GM21367 (cell line): ENCODE results near the gene FEN1.

Source experiments
- ATAC-seq: cut with Tn5 transposase; IDR thresholded peaks from one replicate; pipeline ENCODE4 v1.9.1; 2021; ENCODE audit not compliant: unreplicated experiment

FEN1 gene

GRCh38 chr11:61756452-61757212 lies 36.1 kb upstream of the FEN1 start:
- ATAC-seq: no peak

- ATAC-seq: no peak
These were observed 35.4 kb upstream of the FEN1 start for GRCh38 chr11:61757213-61757862.

GRCh38 chr11:61760946-61761345 lies 31.8 kb upstream of the FEN1 start:
- no peak for ATAC-seq

- ATAC-seq: no peak
These were observed 31.1 kb upstream of the FEN1 start for GRCh38 chr11:61761440-61762222.

GRCh38 chr11:61762223-61762615 lies 30.5 kb upstream of the FEN1 start:
- ATAC-seq: no peak

- ATAC-seq: no peak
These were observed 29.9 kb upstream of the FEN1 start for GRCh38 chr11:61762798-61763197.

- no peak for ATAC-seq
These were observed 28.6 kb upstream of the FEN1 start for GRCh38 chr11:61763930-61764605.

- no peak for ATAC-seq
These were observed 28.0 kb upstream of the FEN1 start for GRCh38 chr11:61764606-61765260.

GRCh38 chr11:61765550-61766253 lies 27.0 kb upstream of the FEN1 start:
- ATAC-seq: no peak

- no peak for ATAC-seq
These were observed 26.3 kb upstream of the FEN1 start for GRCh38 chr11:61766353-61766841.

GRCh38 chr11:61768376-61769076 lies 24.2 kb upstream of the FEN1 start:
- ATAC-seq: no peak

GRCh38 chr11:61769169-61769920 lies 23.4 kb upstream of the FEN1 start:
- ATAC-seq: no peak

GRCh38 chr11:61769946-61770683 lies 22.6 kb upstream of the FEN1 start:
- ATAC-seq: no peak

- no peak for ATAC-seq
These were observed 21.4 kb upstream of the FEN1 start for GRCh38 chr11:61771195-61771894.

- no peak for ATAC-seq
These were observed 20.7 kb upstream of the FEN1 start for GRCh38 chr11:61771985-61772455.

GRCh38 chr11:61773356-61773755 lies 19.4 kb upstream of the FEN1 start:
- ATAC-seq: no peak

- ATAC-seq: no peak
These were observed 18.9 kb upstream of the FEN1 start for GRCh38 chr11:61773809-61774208.
